ENCODE data around the gene PRDM2.

Gene PRDM2

DNA sequence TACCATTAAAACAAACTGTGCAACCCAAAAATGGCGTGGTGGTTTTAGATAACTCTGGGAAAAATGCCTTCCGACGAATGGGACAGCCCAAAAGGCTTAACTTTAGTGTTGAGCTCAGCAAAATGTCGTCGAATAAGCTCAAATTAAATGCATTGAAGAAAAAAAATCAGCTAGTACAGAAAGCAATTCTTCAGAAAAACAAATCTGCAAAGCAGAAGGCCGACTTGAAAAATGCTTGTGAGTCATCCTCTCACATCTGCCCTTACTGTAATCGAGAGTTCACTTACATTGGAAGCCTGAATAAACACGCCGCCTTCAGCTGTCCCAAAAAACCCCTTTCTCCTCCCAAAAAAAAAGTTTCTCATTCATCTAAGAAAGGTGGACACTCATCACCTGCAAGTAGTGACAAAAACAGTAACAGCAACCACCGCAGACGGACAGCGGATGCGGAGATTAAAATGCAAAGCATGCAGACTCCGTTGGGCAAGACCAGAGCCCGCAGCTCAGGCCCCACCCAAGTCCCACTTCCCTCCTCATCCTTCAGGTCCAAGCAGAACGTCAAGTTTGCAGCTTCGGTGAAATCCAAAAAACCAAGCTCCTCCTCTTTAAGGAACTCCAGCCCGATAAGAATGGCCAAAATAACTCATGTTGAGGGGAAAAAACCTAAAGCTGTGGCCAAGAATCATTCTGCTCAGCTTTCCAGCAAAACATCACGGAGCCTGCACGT, 82.1 kb downstream of the PRDM2 start:
- no peak for DNase-seq (ENCODE audit: low spot score)

DNA sequence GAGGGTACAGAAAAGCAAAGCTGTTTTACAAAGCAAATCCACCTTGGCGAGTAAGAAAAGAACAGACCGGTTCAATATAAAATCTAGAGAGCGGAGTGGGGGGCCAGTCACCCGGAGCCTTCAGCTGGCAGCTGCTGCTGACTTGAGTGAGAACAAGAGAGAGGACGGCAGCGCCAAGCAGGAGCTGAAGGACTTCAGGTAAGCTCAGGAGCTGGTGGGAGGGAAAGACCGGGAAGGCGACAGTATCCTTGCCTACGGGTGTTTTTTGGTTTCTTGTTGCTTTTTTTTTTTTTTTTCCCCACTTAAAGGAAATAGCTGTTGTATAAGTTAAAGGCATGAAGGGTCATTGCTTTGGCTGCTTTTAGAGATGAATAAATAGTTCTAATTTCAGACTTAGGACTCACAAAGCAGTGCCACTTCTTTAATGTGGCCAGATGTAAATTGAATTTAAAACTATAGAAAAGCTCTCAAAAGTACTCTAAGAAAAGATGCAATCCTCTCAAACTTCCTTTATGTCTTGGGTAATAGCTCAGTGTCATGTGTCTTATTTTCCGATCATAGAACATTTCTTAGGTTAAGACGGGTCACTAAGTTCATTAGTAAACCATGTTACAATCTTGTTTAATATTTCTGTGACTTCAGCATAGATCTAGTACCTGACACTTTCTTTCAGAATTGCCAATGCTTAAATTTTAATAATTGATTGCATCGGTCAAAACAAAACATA, 82.8 kb downstream of the PRDM2 start:
- TF ChIP-seq, protein P1, sequence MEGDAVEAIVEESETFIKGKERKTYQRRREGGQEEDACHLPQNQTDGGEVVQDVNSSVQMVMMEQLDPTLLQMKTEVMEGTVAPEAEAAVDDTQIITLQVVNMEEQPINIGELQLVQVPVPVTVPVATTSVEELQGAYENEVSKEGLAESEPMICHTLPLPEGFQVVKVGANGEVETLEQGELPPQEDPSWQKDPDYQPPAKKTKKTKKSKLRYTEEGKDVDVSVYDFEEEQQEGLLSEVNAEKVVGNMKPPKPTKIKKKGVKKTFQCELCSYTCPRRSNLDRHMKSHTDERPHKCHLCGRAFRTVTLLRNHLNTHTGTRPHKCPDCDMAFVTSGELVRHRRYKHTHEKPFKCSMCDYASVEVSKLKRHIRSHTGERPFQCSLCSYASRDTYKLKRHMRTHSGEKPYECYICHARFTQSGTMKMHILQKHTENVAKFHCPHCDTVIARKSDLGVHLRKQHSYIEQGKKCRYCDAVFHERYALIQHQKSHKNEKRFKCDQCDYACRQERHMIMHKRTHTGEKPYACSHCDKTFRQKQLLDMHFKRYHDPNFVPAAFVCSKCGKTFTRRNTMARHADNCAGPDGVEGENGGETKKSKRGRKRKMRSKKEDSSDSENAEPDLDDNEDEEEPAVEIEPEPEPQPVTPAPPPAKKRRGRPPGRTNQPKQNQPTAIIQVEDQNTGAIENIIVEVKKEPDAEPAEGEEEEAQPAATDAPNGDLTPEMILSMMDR (IDR thresholded peaks at IDR 0.05; ENCODE audit: borderline replicate concordance, control extremely low read depth, extremely low read depth, insufficient read depth, missing control alignments) = no peak
- DNase-seq (ENCODE audit: low spot score) = no peak

More for the DNA sequence above, 82.1 kb downstream of the PRDM2 start:
- in situ Hi-C loops (cut with MboI; ENCODE audit: low sequenced_read_pairs, unreplicated experiment) = no loop called here
- TF ChIP-seq, protein P1 (IDR thresholded peaks at IDR 0.05; ENCODE audit: borderline replicate concordance, control extremely low read depth, extremely low read depth, insufficient read depth, missing control alignments) = no peak

DNA sequence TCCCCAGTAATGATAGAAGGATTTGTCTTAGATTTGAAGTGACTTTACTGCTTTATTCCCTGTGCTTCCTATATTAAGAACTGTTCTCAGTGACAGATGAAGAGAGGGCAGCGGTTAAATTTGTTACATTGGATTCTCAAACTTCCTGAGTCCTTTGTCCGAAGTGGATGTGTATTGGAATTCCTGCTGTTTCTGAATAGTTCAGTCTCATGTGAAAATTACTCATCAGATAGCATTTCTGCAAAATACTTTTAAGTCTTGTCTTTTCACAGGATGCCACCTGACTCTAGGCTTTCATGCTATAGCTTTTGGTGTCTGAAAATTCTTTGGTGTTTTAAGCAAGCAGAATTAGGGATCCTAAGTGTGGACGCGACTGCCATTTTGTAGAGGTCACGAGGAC, 83.6 kb downstream of the PRDM2 start:
- in situ Hi-C loops (cut with MboI; ENCODE audit: low sequenced_read_pairs, unreplicated experiment) = no loop called here
- TF ChIP-seq, protein P1 (IDR thresholded peaks at IDR 0.05; ENCODE audit: borderline replicate concordance, control extremely low read depth, extremely low read depth, insufficient read depth, missing control alignments) = no peak
- no peak for DNase-seq (ENCODE audit: low spot score)

More for the DNA sequence above, 82.8 kb downstream of the PRDM2 start:
- in situ Hi-C loops (cut with MboI; ENCODE audit: low sequenced_read_pairs, unreplicated experiment) = no loop called here

DNA sequence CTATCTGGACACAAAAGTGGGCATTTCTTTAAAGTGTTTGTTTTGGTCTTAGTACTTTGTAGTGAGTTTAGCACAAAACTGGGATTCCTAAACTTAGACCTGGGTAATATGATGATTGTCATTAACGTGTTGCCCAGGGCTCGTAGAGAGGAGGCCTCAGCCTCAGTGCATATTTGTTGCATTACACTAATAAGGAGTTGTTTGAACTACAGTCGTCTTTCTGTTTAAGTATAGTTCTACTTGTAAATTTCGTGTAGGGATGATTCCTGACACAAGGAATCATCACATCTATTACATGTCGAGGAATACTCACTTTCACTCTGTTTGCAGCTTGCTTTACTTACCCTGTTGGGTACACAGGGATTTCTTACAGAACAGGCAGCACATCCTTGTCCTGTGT, 85.0 kb downstream of the PRDM2 start:
- DNase-seq (ENCODE audit: low spot score) = no peak
- in situ Hi-C loops (cut with MboI; ENCODE audit: low sequenced_read_pairs, unreplicated experiment) = no loop called here
- TF ChIP-seq, protein P1 (IDR thresholded peaks at IDR 0.05; ENCODE audit: borderline replicate concordance, control extremely low read depth, extremely low read depth, insufficient read depth, missing control alignments) = no peak

DNA sequence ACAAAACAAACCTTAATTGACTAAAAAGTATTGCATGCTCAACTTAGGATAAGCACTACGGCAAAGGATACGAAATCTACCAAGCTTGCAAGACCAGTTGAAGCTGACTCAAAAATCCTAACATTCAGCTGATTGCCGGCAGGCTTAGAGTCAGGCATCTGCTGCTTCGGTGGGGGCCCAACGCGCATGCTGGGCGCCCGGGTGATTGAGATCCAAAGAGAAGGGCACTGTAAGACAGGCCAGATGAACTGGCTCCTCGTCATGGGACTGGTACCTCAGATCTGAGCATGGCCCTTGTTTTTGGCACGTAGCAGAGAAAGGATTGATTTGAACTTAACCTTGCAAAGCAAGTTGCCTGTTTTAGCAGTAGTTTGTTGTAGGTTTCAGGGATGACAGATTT, 86.6 kb downstream of the PRDM2 start:
- in situ Hi-C loops (cut with MboI; ENCODE audit: low sequenced_read_pairs, unreplicated experiment) = no loop called here
- DNase-seq (ENCODE audit: low spot score) = no peak
- TF ChIP-seq, protein P1 (IDR thresholded peaks at IDR 0.05; ENCODE audit: borderline replicate concordance, control extremely low read depth, extremely low read depth, insufficient read depth, missing control alignments) = no peak

DNA sequence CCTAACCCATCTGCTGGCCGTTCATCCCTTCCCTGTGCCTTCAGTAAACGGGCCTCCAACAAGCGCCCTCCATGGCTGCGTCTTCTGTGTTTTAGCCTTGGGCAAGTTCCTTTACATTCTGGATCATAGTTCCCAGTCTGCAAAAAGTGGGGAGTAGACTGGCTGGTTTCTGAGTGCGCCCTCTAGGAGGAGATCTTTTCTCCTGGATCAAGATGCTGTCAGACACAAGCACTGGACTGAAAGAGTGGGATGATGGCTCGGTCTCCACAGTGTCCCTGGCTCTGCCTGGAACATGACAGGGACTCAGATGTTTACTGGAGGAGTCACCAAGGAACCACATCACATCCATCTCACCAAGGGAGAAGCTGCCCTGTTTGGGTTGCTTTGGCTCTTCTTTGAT, 88.8 kb downstream of the PRDM2 start:
- in situ Hi-C loops (cut with MboI; ENCODE audit: low sequenced_read_pairs, unreplicated experiment) = no loop called here

More for the DNA sequence above, 88.8 kb downstream of the PRDM2 start:
- TF ChIP-seq, protein P1 (IDR thresholded peaks at IDR 0.05; ENCODE audit: borderline replicate concordance, control extremely low read depth, extremely low read depth, insufficient read depth, missing control alignments) = no peak
- DNase-seq (ENCODE audit: low spot score) = no peak

Measured in GM13976 (cell line).